HEK293T (cell line): ENCODE results near the gene ACBD6.
"Not testable (repeated sequence)": the region's sequence is repeated elsewhere in the genome, so short reads cannot be mapped to it uniquely, and the experiment has no call there.

Experiments
- CTCF ChIA-PET: fragments of 350-600 bp; formaldehyde crosslinking; extraction: SDS; loops from one replicate; lab custom pipeline; 2021; ENCODE audit warnings: antibody characterized with exemption, inconsistent platforms; lab: Yijun Ruan, JAX
- POLR2A ChIA-PET: fragments of 350-600 bp; formaldehyde crosslinking; extraction: SDS; loops from one replicate; lab custom pipeline; 2020; ENCODE audit warnings: antibody characterized with exemption, inconsistent platforms; lab: Yijun Ruan, JAX
- DNase-seq: peaks from one replicate; pipeline ENCODE4 v3.0.0; 2012; ENCODE audit warnings: mixed read lengths; ENCODE audit errors: extremely low spot score
- ARNT ChIP-seq: fragments of 450-650 bp; IDR thresholded peaks from 2 replicates; pipeline ENCODE4 v1.6.1; 2017; ENCODE audit warnings: mild to moderate bottlenecking
- BHLHE40 ChIP-seq: fragments of 450-650 bp; IDR thresholded peaks from 2 replicates; pipeline ENCODE4 v1.6.1; 2016; ENCODE audit warnings: mild to moderate bottlenecking, moderate library complexity, borderline replicate concordance
- CTBP1 ChIP-seq: fragments of 450-650 bp; IDR thresholded peaks from 2 replicates; pipeline ENCODE4 v1.6.1; 2016; ENCODE audit warnings: borderline replicate concordance
- ELF4 ChIP-seq: fragments of 450-650 bp; IDR thresholded peaks from 2 replicates; pipeline ENCODE4 v1.6.1; 2017; ENCODE audit warnings: antibody characterized with exemption
- FOXA1 ChIP-seq: fragments of 450-650 bp; IDR thresholded peaks from 2 replicates; pipeline ENCODE4 v1.6.1; 2016; ENCODE audit warnings: mild to moderate bottlenecking
- FOXK2 ChIP-seq: fragments of 450-650 bp; IDR thresholded peaks from 2 replicates; pipeline ENCODE4 v1.6.1; 2016; ENCODE audit warnings: mild to moderate bottlenecking
- FOXM1 ChIP-seq: fragments of 450-650 bp; IDR thresholded peaks from 2 replicates; pipeline ENCODE4 v1.6.1; 2017; ENCODE audit warnings: mild to moderate bottlenecking, borderline replicate concordance
- HDGF ChIP-seq: fragments of 450-650 bp; IDR thresholded peaks from 2 replicates; pipeline ENCODE4 v1.6.1; 2017; ENCODE audit warnings: antibody characterized with exemption, borderline replicate concordance
- L3MBTL2 ChIP-seq: fragments of 450-650 bp; conservative IDR thresholded peaks from 2 replicates; pipeline ENCODE4 v1.6.1; 2016; ENCODE audit warnings: mild to moderate bottlenecking
- LEF1 ChIP-seq: fragments of 450-650 bp; IDR thresholded peaks from 2 replicates; pipeline ENCODE4 v1.6.1; 2017; ENCODE audit warnings: mild to moderate bottlenecking, borderline replicate concordance
- NFRKB ChIP-seq: fragments of 450-650 bp; IDR thresholded peaks from 2 replicates; pipeline ENCODE4 v1.6.1; 2016; ENCODE audit warnings: mild to moderate bottlenecking, moderate library complexity
- PKNOX1 ChIP-seq: fragments of 450-650 bp; IDR thresholded peaks from 2 replicates; pipeline ENCODE4 v1.6.1; 2016
- SP1 ChIP-seq: fragments of 450-650 bp; IDR thresholded peaks from 2 replicates; pipeline ENCODE4 v1.6.1; 2017
- SUZ12 ChIP-seq: fragments of 450-650 bp; IDR thresholded peaks from 2 replicates; pipeline ENCODE4 v1.6.1; 2016; ENCODE audit warnings: mild to moderate bottlenecking
- TARDBP ChIP-seq: fragments of 450-650 bp; IDR thresholded peaks from 2 replicates; pipeline ENCODE4 v1.6.1; 2016
- ZNF384 ChIP-seq: fragments of 450-650 bp; IDR thresholded peaks from 2 replicates; pipeline ENCODE4 v1.6.1; 2016

The ACBD6 gene

GRCh38 chr1:180415985-180416633 is 86.3 kb downstream of the ACBD6 start:
- ChIA-PET POLR2A (no interaction called here), CTCF (interaction anchor here (1.1 to 1.8 kb wide), 2 partner anchors 222 to 228 kb away, joined by 3 to 6 read pairs; no protein-coding TSS in a partner anchor)
- peak; percentile 40 for DNase-seq
- TF ChIP-seq FOXA1 (no peak), FOXK2 (no peak), SP1 (no peak), NFRKB (no peak), FOXM1 (no peak), LEF1 (no peak), PKNOX1 (no peak), TARDBP (no peak), ARNT (no peak), L3MBTL2 (no peak), BHLHE40 (no peak), ELF4 (no peak), CTBP1 (no peak), HDGF (no peak)

- no peak for TF ChIP-seq LEF1
- DNase-seq: no peak
- ChIA-PET CTCF (interaction anchor here (1.8 kb wide), 1 partner anchor 227 kb away, joined by 6 read pairs; no protein-coding TSS in a partner anchor), POLR2A (no interaction called here)
Observed at GRCh38 chr1:180415236-180415848, 87.0 kb downstream of the ACBD6 start.

GRCh38 chr1:180412583-180412982 is 89.8 kb downstream of the ACBD6 start:
- CTCF ChIA-PET: interaction anchor here (1.5 kb wide), 1 partner anchor 225 kb away, joined by 4 read pairs; no protein-coding TSS in a partner anchor
- POLR2A ChIA-PET: no interaction called here
- no peak for DNase-seq
- no peak for TF ChIP-seq SP1
- TF ChIP-seq CTBP1: no peak
- TF ChIP-seq LEF1: no peak
- TF ChIP-seq FOXK2: no peak
- no peak for TF ChIP-seq FOXA1
- TF ChIP-seq NFRKB: no peak
- no peak for TF ChIP-seq ZNF384
- TF ChIP-seq BHLHE40: no peak
- no peak for TF ChIP-seq PKNOX1
- TF ChIP-seq ELF4: no peak
- no peak for TF ChIP-seq FOXM1
- no peak for TF ChIP-seq TARDBP
- TF ChIP-seq HDGF: no peak
- TF ChIP-seq SUZ12: no peak
- TF ChIP-seq L3MBTL2: no peak
- no peak for TF ChIP-seq ARNT

GRCh38 chr1:180408128-180408527 is 94.2 kb downstream of the ACBD6 start:
- POLR2A ChIA-PET, CTCF ChIA-PET, DNase-seq: not testable (repeated sequence)

- ChIA-PET CTCF (no interaction called here), POLR2A (no interaction called here)
- DNase-seq: no peak
- no peak for TF ChIP-seq TARDBP
- no peak for TF ChIP-seq CTBP1
- no peak for TF ChIP-seq ELF4
- no peak for TF ChIP-seq HDGF
- no peak for TF ChIP-seq L3MBTL2
- TF ChIP-seq ZNF384: no peak
- TF ChIP-seq FOXA1: no peak
- TF ChIP-seq LEF1: no peak
- no peak for TF ChIP-seq SUZ12
- TF ChIP-seq FOXK2: no peak
- no peak for TF ChIP-seq PKNOX1
- no peak for TF ChIP-seq ARNT
- TF ChIP-seq NFRKB: no peak
- TF ChIP-seq SP1: no peak
Observed at GRCh38 chr1:180407051-180407450, 95.3 kb downstream of the ACBD6 start.

- TF ChIP-seq BHLHE40 (no peak), SP1 (no peak), ARNT (no peak), TARDBP (no peak)
- POLR2A ChIA-PET: no interaction called here
- no peak for DNase-seq
- CTCF ChIA-PET: no interaction called here
Observed at GRCh38 chr1:180402551-180402950, 99.8 kb downstream of the ACBD6 start.
